Astrocyte (in vitro differentiated cells and primary cell): Measurements from ENCODE around the gene DIP2A.

ENCODE experiments used
- CTCF ChIP-seq: IDR thresholded peaks from 2 replicates; pipeline ENCODE4 v1.5.1; 2011; ENCODE audit warnings: low read depth, mild to moderate bottlenecking, inconsistent platforms, low read length, moderate library complexity; ENCODE audit not compliant: insufficient read depth
- EZH2 ChIP-seq: IDR thresholded peaks from 2 replicates; pipeline ENCODE4 v1.6.1; 2012; ENCODE audit warnings: mild to moderate bottlenecking, low read length, inconsistent platforms; ENCODE audit not compliant: insufficient read depth

GRCh38 chr21:46441961-46442498 lies 16.7 kb upstream of the DIP2A start:
- TF ChIP-seq CTCF = no peak
- no peak for TF ChIP-seq EZH2
